Hematopoietic multipotent progenitor cell treated with erythropoietin and hydrocortisone succinate and interleukin-3 and kit ligand, for 8 days (in vitro differentiated cells): ENCODE results near the gene PDE6B.

Source experiments
- DNase-seq: peaks from one replicate; pipeline ENCODE4 v3.0.0-alpha.2; 2015

PDE6B gene

DNA sequence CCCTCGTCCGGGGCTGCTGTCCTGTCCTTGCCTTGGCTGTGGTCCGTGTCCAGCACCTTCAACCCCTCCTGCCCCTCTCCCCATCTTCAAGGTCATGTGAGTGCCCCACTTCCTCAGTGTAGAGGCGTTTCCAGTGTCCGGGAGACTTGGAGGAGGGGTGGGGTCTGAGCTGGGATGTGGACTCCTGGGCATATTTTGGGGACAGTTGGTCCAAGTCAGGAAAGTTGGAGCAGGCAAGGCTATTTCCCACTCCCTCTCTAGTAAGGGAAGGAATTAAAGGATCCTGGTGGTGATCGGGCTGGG is 83.2 kb downstream of the PDE6B start:
- DNase-seq = no peak

DNA sequence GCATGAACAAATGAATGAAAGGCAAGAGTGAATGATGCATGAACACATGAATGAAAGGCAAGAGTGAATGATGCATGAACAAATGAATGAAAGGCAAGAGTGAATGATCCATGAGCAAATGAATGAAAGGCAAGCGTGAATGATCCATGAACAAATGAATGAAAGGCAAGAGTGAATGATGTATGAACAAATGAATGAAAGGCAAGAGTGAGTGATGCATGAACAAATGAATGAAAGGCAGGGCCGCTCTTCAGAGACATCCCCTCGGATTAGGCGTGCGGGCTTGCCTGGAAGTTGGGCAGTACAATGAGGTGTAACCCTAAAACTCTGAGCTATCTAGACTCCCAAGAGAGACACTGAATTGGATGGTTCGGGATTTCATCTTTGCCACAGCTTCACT is 84.0 kb downstream of the PDE6B start:
- DNase-seq = no peak

DNA sequence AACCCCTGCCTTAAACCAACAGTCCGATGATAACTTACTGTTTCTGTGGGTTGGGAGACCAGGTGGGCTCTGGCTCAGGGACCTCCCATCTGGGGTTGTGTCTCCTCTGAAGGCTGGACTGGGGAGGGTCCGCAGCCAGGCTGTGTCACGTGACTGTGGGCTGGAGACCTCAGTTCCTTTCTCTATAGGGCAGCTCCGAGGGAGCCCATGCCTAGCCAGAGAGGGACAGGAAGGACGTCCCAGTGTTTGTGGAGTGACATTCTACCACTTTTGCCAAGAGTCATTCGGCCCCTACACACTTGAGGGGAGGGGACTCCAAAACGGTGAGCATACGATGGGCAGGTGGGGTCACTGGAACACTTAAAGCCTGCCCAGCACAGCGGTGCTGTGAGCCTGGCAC is 84.7 kb downstream of the PDE6B start:
- DNase-seq = no peak

DNA sequence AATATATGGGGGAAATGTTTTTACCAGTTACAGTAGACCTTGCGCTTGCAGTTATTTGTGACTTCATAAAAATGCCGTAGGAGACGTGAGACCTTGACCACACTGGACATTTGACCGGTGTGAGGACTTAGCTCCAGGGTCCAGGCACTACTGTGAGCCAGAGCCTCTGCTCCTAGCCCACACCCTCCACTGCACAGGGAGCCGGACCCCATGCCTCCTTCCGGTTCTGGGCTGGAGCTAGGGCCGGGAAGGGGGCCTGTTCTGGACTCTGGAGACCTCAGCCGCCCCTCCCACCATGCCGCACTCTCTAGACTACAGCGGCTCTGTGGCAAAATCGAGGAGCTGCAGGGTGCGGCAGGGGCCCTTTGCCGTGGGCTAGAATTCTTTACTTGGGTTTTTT is 85.5 kb downstream of the PDE6B start:
- DNase-seq = no peak

DNA sequence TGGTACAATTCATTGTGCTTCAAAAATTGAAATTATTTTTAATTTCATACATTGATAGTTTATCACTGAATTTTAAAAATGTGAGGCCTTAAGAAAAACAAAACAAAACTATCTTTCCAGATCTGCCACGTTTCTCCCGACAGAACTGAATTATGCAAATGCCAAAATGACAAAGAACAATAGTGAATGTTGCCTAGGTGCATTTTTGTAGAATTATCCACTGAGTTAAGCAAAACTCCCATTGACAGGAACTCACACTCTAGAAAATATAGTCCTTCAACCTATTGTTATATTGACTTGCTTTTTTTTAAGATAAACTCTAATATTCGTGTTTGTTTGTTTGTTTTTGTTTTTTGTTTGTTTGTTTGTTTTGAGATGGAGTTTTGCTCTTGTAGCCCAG is 86.7 kb downstream of the PDE6B start:
- DNase-seq = no peak

DNA sequence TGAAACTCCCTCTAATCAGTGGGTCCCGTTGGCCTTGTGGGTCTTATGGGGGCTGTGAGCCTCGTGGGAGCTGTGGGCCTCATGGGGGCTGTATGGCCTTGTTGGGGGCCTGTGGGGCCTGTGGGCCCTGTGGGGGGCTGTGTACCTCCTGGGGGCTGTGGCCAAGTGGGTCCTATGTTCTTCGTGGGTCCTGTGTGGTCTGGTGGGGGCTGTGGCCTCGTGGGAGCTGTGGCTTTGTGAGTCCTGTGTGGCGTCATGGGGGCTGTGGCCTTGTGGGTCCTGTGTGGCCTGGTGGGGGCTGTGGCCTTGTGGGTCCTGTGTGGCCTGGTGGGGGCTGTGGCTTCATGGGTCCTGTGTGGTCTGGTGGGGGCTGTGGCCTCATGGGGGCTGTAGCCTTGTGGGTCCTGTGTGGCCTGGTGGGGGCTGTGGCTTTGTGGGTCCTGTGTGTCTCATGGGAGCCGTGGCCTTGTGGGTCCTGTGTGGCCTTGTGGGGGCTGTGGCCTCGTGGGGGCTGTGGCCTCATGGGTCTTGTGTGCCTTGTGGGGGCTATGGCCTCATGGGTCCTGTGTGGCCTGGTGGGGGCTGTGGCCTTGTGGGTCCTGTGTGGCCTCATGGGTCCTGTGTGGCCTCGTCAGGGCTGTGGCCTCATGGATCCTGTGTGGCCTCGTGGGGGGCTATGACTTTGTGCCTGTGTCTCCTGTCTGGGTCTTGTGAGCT is 87.7 kb downstream of the PDE6B start:
- no peak for DNase-seq

DNA sequence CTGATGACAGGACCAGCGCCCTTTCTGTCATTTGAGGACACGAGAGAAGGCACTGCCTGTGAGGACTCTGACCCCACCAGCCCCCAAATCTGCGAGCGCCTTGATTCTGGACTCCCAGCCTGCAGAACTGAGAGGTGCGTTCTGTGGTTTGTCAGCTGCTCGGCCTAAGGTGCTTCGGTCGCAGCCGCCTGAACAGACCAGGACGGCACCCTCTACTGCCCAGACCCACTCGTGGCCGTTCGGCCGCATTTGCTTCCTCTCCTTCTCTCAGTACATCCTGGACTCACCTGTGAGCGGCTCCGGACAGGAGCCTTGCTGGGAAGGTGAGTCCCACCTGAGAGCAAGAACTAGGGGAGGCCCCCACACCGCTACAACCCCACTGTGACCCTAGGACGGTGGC is 88.7 kb downstream of the PDE6B start:
- no peak for DNase-seq

DNA sequence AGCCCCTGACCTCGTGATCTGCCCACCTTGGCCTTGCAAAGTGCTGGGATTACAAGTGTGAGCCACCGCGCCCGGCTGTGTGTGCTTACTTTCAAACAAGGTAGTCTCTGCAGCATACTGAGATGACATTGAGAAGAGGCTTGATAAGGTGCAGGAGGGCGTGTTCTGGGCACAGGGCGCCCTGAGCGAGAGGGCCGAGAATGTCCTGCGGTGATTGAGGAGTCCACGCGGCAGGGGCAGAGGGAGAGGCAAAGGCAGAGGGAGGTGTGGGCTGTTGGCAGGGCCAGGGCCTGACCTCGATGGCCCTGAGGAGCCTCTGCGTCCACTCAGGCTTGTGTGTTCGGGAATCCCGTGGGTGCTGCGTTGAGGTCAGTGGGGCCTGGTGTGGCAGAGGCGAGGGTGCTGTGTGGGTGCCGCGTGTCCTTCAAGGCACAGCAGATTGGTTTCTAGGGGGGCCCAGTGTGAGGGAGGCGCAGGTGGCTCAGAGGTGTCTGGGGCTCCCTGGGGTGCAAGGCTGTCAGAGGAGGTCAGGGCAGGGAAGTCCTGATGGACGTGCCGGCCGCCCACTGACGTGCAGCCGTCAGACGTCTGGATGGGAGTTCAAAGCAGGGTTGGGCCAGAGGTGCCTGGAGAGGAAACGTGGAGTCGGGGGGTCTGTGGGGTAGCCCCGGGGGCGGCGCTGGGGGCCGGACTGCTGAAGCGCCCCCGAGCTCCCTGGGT is 92.4 kb downstream of the PDE6B start:
- DNase-seq = no peak

DNA sequence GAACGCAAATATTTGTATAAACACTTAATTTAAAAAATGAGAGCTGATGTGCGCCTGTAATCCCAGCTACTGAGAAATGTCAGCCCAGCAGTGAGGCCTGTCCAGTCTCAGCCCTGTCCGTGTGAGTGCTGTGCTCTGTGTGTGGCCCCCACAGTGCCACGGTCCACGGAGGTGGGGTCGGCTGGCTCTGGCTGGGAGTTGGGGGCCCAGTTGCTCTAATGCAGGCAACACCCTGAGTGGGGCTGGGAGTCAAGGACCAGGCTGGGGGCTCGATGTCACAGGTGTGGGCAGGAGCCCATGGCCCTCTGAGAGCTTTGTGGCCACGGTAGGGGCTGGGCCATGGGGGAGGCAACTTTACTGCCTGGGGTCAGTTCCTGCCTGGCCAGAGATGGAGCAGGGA is 93.1 kb downstream of the PDE6B start:
- DNase-seq = no peak
